ENCODE data around the gene PSMA4.
"Not testable (repeated sequence)": the region's sequence is repeated elsewhere in the genome, so short reads cannot be mapped to it uniquely, and the experiment has no call there.

Gene PSMA4

GRCh38 chr15:78551902-78552301 lies 11.7 kb downstream of the PSMA4 start:
- DNase-seq (ENCODE audit: low spot score) = no peak

GRCh38 chr15:78552597-78552996 lies 12.4 kb downstream of the PSMA4 start:
- DNase-seq (ENCODE audit: low spot score) = no peak

DNA sequence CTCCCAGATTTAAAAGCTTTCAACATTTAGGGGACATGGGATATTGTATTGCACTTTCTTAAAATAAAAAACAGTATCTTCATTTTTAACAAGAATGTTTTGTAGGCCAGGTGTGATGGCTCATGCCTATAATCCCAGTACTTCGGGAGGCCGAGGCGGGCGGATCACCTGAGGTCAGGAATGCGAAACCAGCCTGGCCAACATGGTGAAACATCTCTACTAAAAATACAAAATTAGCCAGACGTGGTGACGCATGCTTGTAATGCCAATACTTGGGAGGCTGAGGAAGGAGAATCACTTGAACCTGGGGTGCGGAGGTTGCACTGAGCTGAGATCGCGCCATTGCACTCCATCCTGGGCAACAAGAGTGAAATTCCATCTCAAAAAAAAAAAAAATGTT lies 20.0 kb downstream of the PSMA4 start:
- not testable (repeated sequence) for DNase-seq (ENCODE audit: low spot score)

DNA sequence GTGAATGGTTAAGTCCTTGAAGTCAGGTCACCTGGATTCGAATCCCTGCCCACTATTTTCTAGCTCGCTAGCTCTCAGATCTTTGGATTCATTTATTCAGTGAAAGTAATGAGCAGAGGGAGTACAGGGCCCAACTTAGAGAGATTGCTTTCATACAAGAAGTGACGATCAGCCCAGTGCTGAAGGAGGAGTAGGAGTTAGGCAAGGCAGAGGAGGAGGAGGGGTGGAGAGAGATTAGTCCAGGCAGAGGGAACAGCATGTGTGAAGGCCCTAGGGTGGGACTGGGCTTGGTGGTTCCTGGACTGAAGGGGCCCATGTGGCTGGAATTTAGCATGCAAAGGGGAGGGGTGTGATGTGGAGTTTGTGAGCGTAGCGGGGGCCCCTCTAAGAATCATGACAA lies 21.2 kb downstream of the PSMA4 start:
- DNase-seq (ENCODE audit: low spot score) = no peak

- DNase-seq (ENCODE audit: low spot score) = no peak
Observed at GRCh38 chr15:78563092-78563491, 22.8 kb downstream of the PSMA4 start.

DNA sequence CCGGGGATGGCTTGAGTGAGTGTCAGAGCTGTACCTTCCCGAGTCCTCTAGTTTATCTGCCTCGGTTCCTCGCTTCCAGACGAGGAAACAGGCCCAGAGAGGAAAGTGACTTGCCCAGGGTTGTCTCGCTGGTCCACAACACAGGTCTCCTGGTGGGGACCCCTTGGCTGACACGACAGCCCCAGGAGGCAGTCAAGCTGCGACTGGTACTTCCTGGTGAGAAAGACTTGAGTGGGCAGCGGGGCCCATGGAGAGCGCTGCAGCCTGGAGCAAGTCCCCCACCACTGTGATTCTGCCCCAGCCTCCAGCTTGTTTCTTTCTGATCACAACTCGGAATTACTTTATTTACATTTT lies 24.5 kb downstream of the PSMA4 start:
- DNase-seq (ENCODE audit: low spot score) = no peak

DNA sequence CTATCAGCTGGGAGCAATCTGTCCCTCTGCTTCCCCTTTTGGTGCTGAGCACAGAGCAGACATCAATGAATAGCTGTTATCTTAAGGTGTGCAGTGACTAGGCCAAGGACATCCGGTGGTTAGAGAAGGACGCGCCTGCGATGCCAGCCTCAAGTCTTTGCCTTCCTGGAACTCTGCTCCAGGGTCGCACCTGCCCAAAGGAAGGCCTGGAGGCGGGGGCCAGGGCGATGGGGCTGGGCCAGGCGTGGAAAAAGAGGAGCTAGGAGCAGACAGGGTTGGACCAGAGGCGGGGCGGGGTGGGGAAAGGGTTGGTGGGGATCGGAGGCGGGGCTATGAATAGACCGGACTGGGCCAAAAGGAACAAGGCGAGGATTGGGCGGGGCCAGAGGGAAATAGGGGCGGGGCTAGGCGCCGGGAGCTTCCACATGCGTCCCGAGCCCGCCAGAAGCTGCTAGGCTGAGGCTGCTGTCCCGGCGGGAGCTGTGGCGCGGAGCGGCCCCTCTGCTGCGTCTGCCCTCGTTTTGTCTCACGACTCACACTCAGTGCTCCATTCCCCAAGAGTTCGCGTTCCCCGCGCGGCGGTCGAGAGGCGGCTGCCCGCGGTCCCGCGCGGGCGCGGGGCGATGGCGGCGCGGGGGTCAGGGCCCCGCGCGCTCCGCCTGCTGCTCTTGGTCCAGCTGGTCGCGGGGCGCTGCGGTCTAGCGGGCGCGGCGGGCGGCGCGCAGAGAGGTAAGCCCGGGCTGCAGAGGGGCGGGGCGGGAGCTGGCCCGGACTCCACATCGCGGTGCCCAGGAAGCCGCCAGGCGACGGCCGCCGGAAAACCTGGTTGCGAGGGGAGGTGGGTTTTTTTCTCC lies 25.1 kb downstream of the PSMA4 start, which contains the start of gene CHRNA5:
TSS of gene CHRNA5 (plus strand) at position 424 of the 854 bp plus-strand sequence. CDS start at position 624, 200 bp downstream.
- DNase-seq (ENCODE audit: low spot score) = peak; percentile 89

DNA sequence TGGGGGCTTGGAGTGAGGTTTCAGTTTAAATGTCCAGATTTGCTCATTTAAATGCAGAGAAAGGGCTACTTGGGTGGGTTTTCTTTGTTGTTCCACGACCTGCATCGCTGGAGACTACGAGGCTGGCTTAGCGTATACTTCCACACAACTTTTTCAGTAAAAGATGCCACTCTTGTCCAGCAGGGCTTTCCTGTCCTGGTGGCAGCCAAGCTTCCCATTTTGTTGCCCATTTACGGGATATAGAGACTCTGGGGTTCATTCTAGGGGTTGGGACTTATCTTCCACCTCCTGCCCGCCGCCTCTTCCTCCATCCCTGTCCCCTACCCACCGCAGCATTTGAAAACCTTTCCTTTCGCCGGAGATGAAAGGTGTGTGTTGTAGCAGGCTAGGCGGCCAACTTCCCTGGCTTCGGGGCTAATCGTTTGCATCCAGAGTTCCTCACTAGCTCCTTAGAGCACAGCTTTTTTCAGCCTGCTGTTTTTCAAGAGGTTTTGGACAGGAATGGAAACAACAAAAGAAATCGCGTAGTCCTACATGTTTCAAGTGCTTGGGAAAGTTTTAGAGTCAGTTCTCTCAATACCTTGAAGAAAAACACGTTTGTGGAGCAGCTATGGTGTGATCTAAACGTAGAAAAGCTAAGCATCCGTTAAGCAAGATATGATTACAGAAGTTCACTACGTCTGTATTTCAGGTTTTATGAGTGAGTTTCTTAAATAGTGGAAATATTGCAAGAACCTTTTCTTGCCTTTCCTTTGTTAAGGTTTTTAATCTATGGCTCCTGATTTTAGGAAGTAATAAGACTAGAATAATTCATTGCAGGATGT lies 25.9 kb downstream of the PSMA4 start:
- DNase-seq (ENCODE audit: low spot score) = peak; percentile 33

DNA sequence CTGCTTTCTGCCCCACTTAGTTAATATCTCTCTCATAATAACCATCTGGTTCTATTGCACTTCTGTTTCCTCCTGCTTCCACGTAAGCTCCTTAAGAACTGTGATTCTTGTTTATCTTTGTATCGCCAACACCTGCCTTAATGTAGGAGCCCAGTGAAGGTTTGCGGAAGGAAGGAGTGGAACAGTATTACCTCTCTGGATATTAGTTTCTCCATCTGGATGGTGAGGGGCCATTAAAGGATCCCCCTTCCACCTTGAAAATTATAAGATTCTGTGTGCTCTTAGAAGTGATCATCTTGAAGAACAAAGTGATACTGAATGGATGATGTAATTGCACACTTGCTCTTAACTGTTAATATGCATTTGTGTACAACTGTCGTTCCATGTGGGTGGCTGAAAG lies 27.3 kb downstream of the PSMA4 start:
- no peak for DNase-seq (ENCODE audit: low spot score)

GRCh38 chr15:78570710-78571109 lies 30.5 kb downstream of the PSMA4 start:
- DNase-seq (ENCODE audit: low spot score) = no peak

DNA sequence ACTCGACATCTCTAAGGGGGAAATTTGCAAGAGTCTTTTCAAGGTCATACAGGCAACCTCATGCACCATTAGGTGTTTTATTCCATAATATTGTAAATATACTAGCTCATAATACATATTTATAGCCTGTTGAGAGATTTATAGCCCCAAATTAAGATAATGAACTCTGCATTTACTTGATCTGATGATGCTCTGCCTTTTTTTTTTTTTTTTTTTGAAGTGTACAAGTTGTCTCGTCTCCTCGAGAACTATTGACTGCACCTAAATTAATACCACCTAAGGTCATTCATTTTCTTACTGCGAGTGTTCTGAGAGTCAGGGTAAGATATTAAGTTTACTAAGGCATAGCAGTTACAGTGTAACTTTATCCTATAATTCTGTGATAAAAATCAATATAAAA lies 31.1 kb downstream of the PSMA4 start:
- no peak for DNase-seq (ENCODE audit: low spot score)

GRCh38 chr15:78573416-78573815 lies 33.2 kb downstream of the PSMA4 start:
- no peak for DNase-seq (ENCODE audit: low spot score)

GRCh38 chr15:78574944-78575343 lies 34.7 kb downstream of the PSMA4 start:
- DNase-seq (ENCODE audit: low spot score) = no peak

DNA sequence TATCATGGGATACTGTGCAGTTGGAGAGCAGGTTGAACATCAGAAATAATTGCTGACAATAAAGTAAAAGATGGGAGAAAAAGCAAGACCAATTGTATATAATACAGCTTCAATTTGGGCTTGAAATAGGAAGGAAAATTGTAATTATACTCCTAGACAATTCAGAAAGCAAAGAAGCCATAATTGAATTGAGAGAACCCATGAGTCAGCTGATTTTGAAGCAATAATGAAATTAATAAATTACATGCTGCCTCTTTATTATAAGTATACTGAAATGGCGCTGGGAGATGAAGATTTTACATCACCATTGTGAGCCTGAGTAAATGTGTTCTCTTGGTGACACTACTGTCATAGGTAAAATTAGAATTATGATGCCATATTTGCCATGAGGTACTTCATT lies 57.3 kb downstream of the PSMA4 start:
- no peak for DNase-seq (ENCODE audit: low spot score)

- DNase-seq (ENCODE audit: low spot score) = no peak
Observed at GRCh38 chr15:78598348-78598747, 58.1 kb downstream of the PSMA4 start.

DNA sequence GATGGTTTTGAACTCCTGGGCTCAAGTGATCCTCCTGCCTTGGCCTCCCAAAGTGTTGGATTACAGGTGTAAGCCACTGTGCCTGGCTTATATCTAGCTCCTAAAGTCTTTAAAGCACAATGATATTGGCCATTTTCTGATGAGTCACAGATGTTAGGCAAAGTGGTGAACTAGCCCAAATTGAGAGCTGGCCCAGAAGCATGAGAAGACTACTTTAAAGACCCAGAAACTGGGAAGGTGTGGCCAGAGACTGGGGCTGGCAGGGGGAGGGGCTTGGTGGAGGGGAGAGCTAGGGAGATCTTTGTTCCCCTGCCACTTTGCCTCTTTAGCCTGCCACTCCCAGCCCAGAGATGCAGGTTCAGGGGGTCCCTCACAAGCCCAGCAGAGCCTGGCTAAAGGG lies 58.9 kb downstream of the PSMA4 start:
- DNase-seq (ENCODE audit: low spot score) = no peak
